ENCODE results near the gene PALLD. TPM values are rescaled to one million over a fixed set of nuclear protein-coding genes. Genes with fewer than 3 reads are reported as not detected.

PALLD gene
- total RNA-seq, 3 donors from 2014 or later = 0.94 to 2.4 (median 1.2) TPM

- Mint-ChIP-seq H3K4me3 (no peak overlapping the region), H3K4me1 (ENCODE audit: low read depth) (peaks cover 2% of the 10 kb centered on the region), H3K36me3 (ENCODE audit: insufficient read depth) (no peaks in the 10 kb centered on the region), H3K27me3 (ENCODE audit: low read depth) (peaks cover 10% of the 10 kb centered on the region), H3K9me3 (no peaks in the 10 kb centered on the region)
- ATAC-seq (no peak), DNase-seq (no peak)
Observed at GRCh38 chr4:168845897-168846296, 349.0 kb downstream of the PALLD start.

GRCh38 chr4:168846414-168846813, 349.6 kb downstream of the PALLD start:
- Mint-ChIP-seq H3K4me3 (no peak overlapping the region), H3K36me3 (ENCODE audit: insufficient read depth) (no peaks in the 10 kb centered on the region), H3K4me1 (ENCODE audit: low read depth) (peaks cover 2% of the 10 kb centered on the region), H3K9me3 (no peaks in the 10 kb centered on the region), H3K27me3 (ENCODE audit: low read depth) (peaks cover 10% of the 10 kb centered on the region)
- DNase-seq (no peak), ATAC-seq (no peak)

- Mint-ChIP-seq H3K4me1 (ENCODE audit: low read depth) (no peaks in the 10 kb centered on the region), H3K36me3 (ENCODE audit: insufficient read depth) (no peaks in the 10 kb centered on the region), H3K27me3 (ENCODE audit: low read depth) (peaks cover 10% of the 10 kb centered on the region), H3K4me3 (no peak overlapping the region), H3K9me3 (no peaks in the 10 kb centered on the region)
- no peak for DNase-seq
- ATAC-seq = no peak
Observed at GRCh38 chr4:168847771-168848502, 351.1 kb downstream of the PALLD start.

- DNase-seq (no peak), ATAC-seq (no peak)
- peaks cover 7% of the 10 kb centered on the region for H3K4me1 Mint-ChIP-seq (ENCODE audit: low read depth)
- H3K9me3 Mint-ChIP-seq = no peaks in the 10 kb centered on the region
- H3K36me3 Mint-ChIP-seq (ENCODE audit: insufficient read depth) = no peaks in the 10 kb centered on the region
- H3K27me3 Mint-ChIP-seq (ENCODE audit: low read depth) = peaks cover 6% of the 10 kb centered on the region
- no peak overlapping the region for H3K4me3 Mint-ChIP-seq
Observed at GRCh38 chr4:168849030-168849675, 352.3 kb downstream of the PALLD start.

GRCh38 chr4:168849997-168850396, 353.1 kb downstream of the PALLD start:
- Mint-ChIP-seq H3K27me3 (ENCODE audit: low read depth) (peaks cover 1% of the 10 kb centered on the region), H3K4me1 (ENCODE audit: low read depth) (peaks cover 7% of the 10 kb centered on the region), H3K36me3 (ENCODE audit: insufficient read depth) (no peaks in the 10 kb centered on the region), H3K9me3 (no peaks in the 10 kb centered on the region), H3K4me3 (no peak overlapping the region)
- no peak for DNase-seq
- no peak for ATAC-seq

- Mint-ChIP-seq H3K9me3 (no peaks in the 10 kb centered on the region), H3K4me3 (no peak overlapping the region), H3K27me3 (ENCODE audit: low read depth) (no peaks in the 10 kb centered on the region), H3K4me1 (ENCODE audit: low read depth) (peaks cover 7% of the 10 kb centered on the region), H3K36me3 (ENCODE audit: insufficient read depth) (no peaks in the 10 kb centered on the region)
- DNase-seq (no peak), ATAC-seq (no peak)
Observed at GRCh38 chr4:168852387-168852786, 355.5 kb downstream of the PALLD start.

GRCh38 chr4:168852933-168853713, 356.3 kb downstream of the PALLD start:
- DNase-seq (no peak), ATAC-seq (no peak)
- no peaks in the 10 kb centered on the region for H3K36me3 Mint-ChIP-seq (ENCODE audit: insufficient read depth)
- H3K27me3 Mint-ChIP-seq (ENCODE audit: low read depth) = no peaks in the 10 kb centered on the region
- H3K4me1 Mint-ChIP-seq (ENCODE audit: low read depth) = peaks cover 7% of the 10 kb centered on the region
- H3K4me3 Mint-ChIP-seq = no peak overlapping the region
- H3K9me3 Mint-ChIP-seq = no peaks in the 10 kb centered on the region

- H3K9me3 Mint-ChIP-seq = no peaks in the 10 kb centered on the region
- no peaks in the 10 kb centered on the region for H3K27me3 Mint-ChIP-seq (ENCODE audit: low read depth)
- peaks cover 7% of the 10 kb centered on the region for H3K4me1 Mint-ChIP-seq (ENCODE audit: low read depth)
- DNase-seq = no peak
- no peak overlapping the region for H3K4me3 Mint-ChIP-seq
- H3K36me3 Mint-ChIP-seq (ENCODE audit: insufficient read depth) = no peaks in the 10 kb centered on the region
- no peak for ATAC-seq
Observed at GRCh38 chr4:168853770-168854169, 356.9 kb downstream of the PALLD start.

- Mint-ChIP-seq H3K4me1 (ENCODE audit: low read depth) (peaks cover 7% of the 10 kb centered on the region), H3K36me3 (ENCODE audit: insufficient read depth) (no peaks in the 10 kb centered on the region), H3K9me3 (no peaks in the 10 kb centered on the region), H3K4me3 (no peak overlapping the region), H3K27me3 (ENCODE audit: low read depth) (peaks cover 4% of the 10 kb centered on the region)
- no peak for ATAC-seq
- no peak for DNase-seq
Observed at GRCh38 chr4:168854350-168854921, 357.6 kb downstream of the PALLD start.

GRCh38 chr4:168856312-168856711, 359.5 kb downstream of the PALLD start:
- H3K27me3 Mint-ChIP-seq (ENCODE audit: low read depth) = peaks cover 4% of the 10 kb centered on the region
- no peaks in the 10 kb centered on the region for H3K9me3 Mint-ChIP-seq
- DNase-seq (no peak), ATAC-seq (no peak)
- H3K4me1 Mint-ChIP-seq (ENCODE audit: low read depth) = peaks cover 7% of the 10 kb centered on the region
- H3K36me3 Mint-ChIP-seq (ENCODE audit: insufficient read depth) = no peaks in the 10 kb centered on the region
- no peak overlapping the region for H3K4me3 Mint-ChIP-seq

GRCh38 chr4:168857009-168857408, 360.2 kb downstream of the PALLD start:
- no peak overlapping the region for H3K4me3 Mint-ChIP-seq
- H3K4me1 Mint-ChIP-seq (ENCODE audit: low read depth) = peaks cover 7% of the 10 kb centered on the region
- DNase-seq = no peak
- H3K36me3 Mint-ChIP-seq (ENCODE audit: insufficient read depth) = no peaks in the 10 kb centered on the region
- H3K9me3 Mint-ChIP-seq = no peaks in the 10 kb centered on the region
- peaks cover 4% of the 10 kb centered on the region for H3K27me3 Mint-ChIP-seq (ENCODE audit: low read depth)
- ATAC-seq = no peak

- DNase-seq (no peak), ATAC-seq (no peak)
- H3K36me3 Mint-ChIP-seq (ENCODE audit: insufficient read depth) = no peaks in the 10 kb centered on the region
- H3K4me3 Mint-ChIP-seq = no peak overlapping the region
- peaks cover 7% of the 10 kb centered on the region for H3K4me1 Mint-ChIP-seq (ENCODE audit: low read depth)
- H3K27me3 Mint-ChIP-seq (ENCODE audit: low read depth) = peaks cover 4% of the 10 kb centered on the region
- no peaks in the 10 kb centered on the region for H3K9me3 Mint-ChIP-seq
Observed at GRCh38 chr4:168857546-168858314, 360.9 kb downstream of the PALLD start.

GRCh38 chr4:168859100-168859499, 362.2 kb downstream of the PALLD start:
- Mint-ChIP-seq H3K9me3 (no peaks in the 10 kb centered on the region), H3K4me1 (ENCODE audit: low read depth) (no peaks in the 10 kb centered on the region), H3K4me3 (no peak overlapping the region), H3K27me3 (ENCODE audit: low read depth) (peaks cover 4% of the 10 kb centered on the region), H3K36me3 (ENCODE audit: insufficient read depth) (no peaks in the 10 kb centered on the region)
- no peak for ATAC-seq
- no peak for DNase-seq
